NCI-H82 treated with DMSO at 0.1 percent for 48 hours (cell line): Measurements from ENCODE around the gene C17orf100.

Experiments
- DNase-seq: peaks from one replicate; lab custom pipeline; 2025; ENCODE audit not compliant: unreplicated experiment; lab: John Stamatoyannopoulos, UW

C17orf100 gene

GRCh38 chr17:6651354-6651918 is at the start of gene C17orf100, which contains the start of gene MED31:
Gene C17orf100, plus strand, starts transcription at chr17:6651762. Its CDS starts 152 bp downstream, at chr17:6651914.
Gene MED31, minus strand, starts transcription at chr17:6651605. Its CDS starts 77 bp downstream, at chr17:6651528.
- peak; percentile 80 for DNase-seq

GRCh38 chr17:6602141-6602540 is 49.4 kb upstream of the C17orf100 start:
- no peak for DNase-seq

- no peak for DNase-seq
Measured at GRCh38 chr17:6603744-6604325, 47.7 kb upstream of the C17orf100 start.

- DNase-seq = no peak
Measured at GRCh38 chr17:6605142-6605541, 46.4 kb upstream of the C17orf100 start.

- no peak for DNase-seq
Measured at GRCh38 chr17:6608321-6608720, 43.2 kb upstream of the C17orf100 start.

GRCh38 chr17:6610011-6610410 is 41.6 kb upstream of the C17orf100 start:
- DNase-seq = no peak

GRCh38 chr17:6611231-6611630 is 40.3 kb upstream of the C17orf100 start:
- DNase-seq = no peak

GRCh38 chr17:6623941-6624340 is 27.6 kb upstream of the C17orf100 start:
- DNase-seq = no peak

- no peak for DNase-seq
Measured at GRCh38 chr17:6626616-6627015, 24.9 kb upstream of the C17orf100 start.

GRCh38 chr17:6627019-6627418 is 24.5 kb upstream of the C17orf100 start:
- no peak for DNase-seq

- DNase-seq = no peak
Measured at GRCh38 chr17:6630390-6630789, 21.2 kb upstream of the C17orf100 start.

GRCh38 chr17:6632530-6632929 is 19.0 kb upstream of the C17orf100 start:
- no peak for DNase-seq

GRCh38 chr17:6633263-6633662 is 18.3 kb upstream of the C17orf100 start:
- no peak for DNase-seq

- no peak for DNase-seq
Measured at GRCh38 chr17:6636105-6636504, 15.5 kb upstream of the C17orf100 start.

- DNase-seq = no peak
Measured at GRCh38 chr17:6636616-6637457, 14.7 kb upstream of the C17orf100 start.

- DNase-seq = no peak
Measured at GRCh38 chr17:6637458-6637840, 14.1 kb upstream of the C17orf100 start.

- DNase-seq = no peak
Measured at GRCh38 chr17:6638046-6638908, 13.3 kb upstream of the C17orf100 start.

GRCh38 chr17:6639014-6639585 is 12.5 kb upstream of the C17orf100 start:
- DNase-seq = no peak

- no peak for DNase-seq
Measured at GRCh38 chr17:6639586-6640535, 11.7 kb upstream of the C17orf100 start.
